Fibroblast of peridontal ligament (primary cell): ENCODE measurements around the gene DNTTIP2.
"Not testable (repeated sequence)": the region's sequence is repeated elsewhere in the genome, so short reads cannot be mapped to it uniquely, and the experiment has no call there.

ENCODE experiments used
- DNase-seq: peaks from one replicate; pipeline ENCODE4 v3.0.0-alpha.2; 2010; ENCODE audit errors: extremely low read depth

DNTTIP2 gene

DNA sequence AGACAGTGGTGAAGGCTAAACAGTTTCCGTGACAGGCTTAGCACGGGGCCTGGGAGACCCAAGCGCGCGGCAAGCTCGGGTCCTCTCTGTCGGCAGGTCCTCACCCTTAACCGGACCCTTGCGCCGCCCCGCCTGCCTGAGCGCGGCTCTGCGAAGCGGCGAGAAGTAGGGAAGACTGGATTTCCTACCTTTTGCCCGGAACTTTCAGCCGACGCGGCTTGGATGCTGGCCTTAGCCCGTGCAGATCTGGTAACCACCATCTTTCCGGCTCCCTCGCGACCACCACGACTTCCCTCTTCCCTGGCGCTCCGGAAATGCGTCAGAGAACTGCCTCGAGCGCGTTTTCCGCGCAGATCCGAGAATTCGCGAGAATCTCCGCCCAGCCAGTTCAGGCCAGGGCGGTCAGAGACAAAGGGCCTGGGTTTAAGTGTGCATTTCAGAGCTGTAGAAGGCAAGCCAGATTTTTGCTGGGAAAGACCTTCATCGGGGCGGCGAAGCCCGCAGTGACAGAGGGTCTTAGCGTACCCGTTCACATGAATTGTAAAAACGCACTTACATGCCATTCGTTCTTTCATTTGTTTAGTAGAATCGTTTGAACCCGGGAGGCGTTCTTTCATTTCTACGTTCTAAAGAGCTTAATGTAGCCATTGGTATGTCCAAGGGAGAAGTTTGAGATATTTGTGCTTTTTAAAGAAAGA is at the start of gene DNTTIP2:
Gene DNTTIP2, minus strand, starts transcription at position 318 of the 698 bp plus-strand sequence. Its CDS starts 58 bp downstream, at position 260.
- DNase-seq: peak; percentile 91

- no peak for DNase-seq
Measured at GRCh38 chr1:93925206-93925605, 46.2 kb upstream of the DNTTIP2 start.

GRCh38 chr1:93919780-93920179 is 40.8 kb upstream of the DNTTIP2 start:
- no peak for DNase-seq

- no peak for DNase-seq
Measured at GRCh38 chr1:93917302-93917701, 38.3 kb upstream of the DNTTIP2 start.

DNA sequence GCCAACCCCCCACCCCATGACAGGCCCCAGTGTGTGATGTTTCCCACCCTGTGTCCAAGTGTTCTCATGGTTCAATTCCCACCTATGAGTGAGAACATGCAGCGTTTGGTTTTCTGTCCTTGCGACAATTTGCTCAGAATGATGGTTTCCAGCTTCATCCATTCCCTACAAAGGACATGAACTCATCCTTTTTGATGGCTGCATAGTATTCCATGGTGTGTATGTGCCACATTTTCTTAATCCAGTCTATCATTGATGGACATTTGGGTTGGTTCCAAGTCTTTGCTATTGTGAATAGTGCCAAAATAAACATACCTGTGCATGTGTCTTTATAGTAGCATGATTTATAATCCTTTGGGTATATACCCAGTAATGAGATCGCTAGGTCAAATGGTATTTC is 31.9 kb upstream of the DNTTIP2 start:
- DNase-seq: not testable (repeated sequence)

DNA sequence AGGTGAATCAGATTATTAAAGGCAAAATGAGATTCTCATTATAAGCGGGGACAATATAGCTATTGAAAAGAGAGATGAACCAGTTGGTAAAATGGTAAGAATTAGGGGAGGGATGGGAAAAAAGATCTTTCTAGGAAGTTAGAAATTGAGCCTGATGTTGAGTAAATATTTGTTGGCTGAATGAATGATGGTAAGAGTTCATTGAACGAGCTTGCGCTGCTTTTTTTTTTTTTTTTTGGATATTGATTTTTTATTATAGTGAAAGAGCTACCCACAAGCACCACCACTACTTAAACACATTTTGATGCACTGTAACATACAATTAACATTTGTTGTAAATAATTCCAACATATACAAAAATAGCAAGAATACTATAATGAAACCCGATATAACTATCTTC is 31.3 kb upstream of the DNTTIP2 start:
- DNase-seq: no peak

DNA sequence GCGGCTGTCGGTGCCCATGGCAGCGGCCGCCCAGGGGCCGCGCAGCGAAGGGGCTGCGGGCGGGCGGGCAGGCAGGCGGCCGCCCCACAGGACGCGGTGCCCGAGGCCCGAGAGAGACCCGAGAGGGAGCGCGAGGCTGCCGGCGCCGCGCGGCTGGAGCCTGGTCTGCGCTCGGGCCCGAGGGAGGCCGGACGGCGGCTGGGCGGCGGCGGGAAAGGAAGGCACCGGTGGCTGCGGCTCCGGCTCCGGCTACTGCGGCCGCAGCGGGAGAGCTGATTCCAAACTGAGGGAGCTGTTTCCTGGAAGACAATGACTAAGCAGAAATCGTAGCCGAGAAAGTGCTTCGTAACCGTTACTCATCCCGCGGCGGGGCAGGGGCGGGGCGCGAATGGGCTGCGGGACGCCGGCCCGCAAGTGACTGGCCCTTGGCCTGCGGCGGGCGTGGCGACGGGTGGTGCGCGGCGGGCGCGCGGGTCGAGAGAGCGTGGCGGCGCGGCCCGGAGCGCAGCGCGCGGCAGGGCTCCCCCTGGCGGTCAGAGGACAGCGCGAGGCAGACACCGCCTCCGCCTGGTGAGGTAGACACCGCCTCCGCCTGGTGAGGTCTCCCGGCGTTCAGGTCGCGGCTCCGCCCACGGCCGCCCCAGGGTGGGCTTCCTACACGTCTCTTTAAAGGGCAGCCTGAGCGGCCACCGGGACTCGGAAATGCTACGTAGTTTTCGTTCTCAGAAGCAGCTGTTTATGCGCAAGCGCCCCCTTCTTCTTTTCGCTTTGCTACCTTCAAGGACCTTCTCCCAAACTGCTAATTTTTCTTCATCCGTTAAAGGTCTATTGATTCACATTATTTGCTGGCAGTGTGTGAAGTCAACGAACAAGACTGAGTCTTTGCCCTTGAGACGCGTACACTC is 30.4 kb upstream of the DNTTIP2 start, which contains the start of gene GCLM:
Gene GCLM, minus strand, starts transcription at position 285 of the 905 bp plus-strand sequence. Its CDS starts 267 bp downstream, at position 18.
- DNase-seq: peak; percentile 93

DNA sequence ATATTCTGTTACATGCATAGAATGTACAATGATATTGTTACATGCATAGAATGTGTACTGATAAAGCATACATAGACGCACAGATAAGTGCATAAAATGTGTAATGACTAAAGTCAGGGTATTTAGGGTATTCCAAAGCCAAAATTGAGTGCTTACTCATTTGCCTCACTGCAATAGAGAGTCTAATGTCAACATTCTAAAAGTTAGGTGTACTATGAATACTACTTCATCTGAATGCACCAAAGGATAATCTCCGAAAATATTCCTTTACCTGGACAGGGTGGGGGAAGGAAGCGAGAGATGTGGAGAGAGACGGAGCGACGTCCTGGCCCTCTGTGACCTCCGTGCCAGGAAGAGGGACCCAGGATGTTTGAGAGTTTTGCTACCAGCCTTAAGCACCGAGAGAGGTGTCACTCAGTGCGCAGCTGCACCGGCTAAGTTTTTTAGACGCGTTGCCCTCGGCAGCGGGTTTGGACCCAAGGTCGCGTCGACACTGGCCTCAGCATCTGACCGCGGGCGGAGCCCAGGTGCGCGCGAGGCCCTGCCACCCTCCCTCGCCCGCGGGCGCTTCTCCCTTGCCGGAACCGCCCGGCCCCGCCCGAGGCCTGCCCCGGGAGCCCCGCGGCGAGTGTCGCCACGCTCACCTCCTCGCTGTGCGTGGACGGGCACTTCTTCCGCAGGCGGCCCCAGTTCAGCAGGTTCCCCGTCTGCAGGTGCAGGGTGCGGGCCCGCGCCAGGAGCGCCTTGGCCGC is 29.6 kb upstream of the DNTTIP2 start:
- DNase-seq: peak; percentile 6

DNA sequence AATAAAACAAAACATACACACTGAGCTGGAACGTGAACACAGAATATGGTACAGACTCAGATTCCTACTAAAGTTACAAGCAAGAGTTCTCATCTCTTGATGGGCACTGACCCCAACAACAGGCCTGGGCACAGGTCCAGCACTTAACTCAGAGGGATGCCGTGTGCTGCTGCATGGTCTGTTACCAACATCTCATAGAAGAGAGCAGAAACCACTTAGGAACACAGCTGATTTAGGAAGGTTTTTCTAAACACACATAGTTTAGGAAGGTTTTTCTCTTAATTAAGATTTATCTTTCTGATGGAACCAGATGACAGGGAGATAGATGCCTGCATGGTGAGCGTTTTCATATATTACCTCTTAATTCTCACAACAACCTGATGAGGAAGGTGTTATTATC is 28.7 kb upstream of the DNTTIP2 start:
- DNase-seq: peak; percentile 72

DNA sequence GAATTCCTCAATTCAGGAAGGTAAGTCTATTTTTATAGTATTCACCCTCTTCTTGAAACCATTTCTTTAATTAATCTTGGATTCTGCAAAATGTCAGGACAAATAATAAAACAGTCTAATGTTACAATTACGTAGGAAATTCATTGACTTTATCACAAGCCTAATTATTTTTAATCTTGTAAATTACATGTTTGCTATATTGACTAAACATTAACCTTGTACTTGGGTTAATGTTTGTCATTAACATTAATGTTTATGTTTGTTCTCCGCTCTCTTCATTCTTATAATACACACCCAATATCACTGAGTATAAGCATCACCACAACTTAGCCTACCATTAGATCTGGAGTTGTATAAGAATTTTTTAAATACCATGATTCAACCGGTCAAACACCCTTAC is 27.5 kb upstream of the DNTTIP2 start:
- no peak for DNase-seq

DNA sequence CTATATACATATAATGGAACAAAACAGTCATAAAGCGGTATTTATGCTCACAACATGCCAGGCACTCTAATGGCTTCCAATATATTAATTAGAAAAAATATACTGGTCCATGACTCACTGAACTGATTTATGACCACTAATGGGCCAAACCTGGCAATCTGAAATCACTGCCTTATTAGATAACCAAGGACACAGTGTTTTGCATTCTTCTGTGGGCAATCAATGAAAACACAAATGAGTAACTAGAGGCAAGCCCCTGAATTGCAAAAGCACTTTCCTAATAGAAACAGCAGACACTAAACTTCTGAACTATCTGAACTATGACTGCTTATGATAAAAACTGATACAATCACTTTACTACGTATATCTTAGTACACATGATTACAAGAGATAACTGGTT is 26.7 kb upstream of the DNTTIP2 start:
- DNase-seq: peak; percentile 48

GRCh38 chr1:93905051-93905450 is 26.0 kb upstream of the DNTTIP2 start:
- peak; percentile 36 for DNase-seq

DNA sequence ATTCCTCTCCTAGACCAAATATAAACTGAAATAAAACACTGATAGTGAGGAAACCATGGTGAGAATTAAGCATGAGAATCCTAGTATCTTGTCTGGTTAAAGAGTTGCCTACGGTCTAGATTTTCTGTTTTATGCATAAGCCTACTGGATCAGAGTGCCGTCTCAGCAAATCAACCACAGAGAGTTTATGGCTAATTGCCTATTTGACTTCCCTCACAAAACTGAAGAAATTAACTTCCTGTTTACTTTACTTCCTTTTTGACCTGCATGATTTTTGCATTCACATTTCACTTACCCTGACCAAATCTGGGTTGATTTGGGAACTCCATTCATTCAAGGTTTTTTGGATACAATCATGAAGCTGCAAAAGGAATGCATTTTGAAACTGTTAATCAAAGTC is 25.2 kb upstream of the DNTTIP2 start:
- peak; percentile 12 for DNase-seq

GRCh38 chr1:93900723-93901504 is 21.9 kb upstream of the DNTTIP2 start:
- DNase-seq: no peak

DNA sequence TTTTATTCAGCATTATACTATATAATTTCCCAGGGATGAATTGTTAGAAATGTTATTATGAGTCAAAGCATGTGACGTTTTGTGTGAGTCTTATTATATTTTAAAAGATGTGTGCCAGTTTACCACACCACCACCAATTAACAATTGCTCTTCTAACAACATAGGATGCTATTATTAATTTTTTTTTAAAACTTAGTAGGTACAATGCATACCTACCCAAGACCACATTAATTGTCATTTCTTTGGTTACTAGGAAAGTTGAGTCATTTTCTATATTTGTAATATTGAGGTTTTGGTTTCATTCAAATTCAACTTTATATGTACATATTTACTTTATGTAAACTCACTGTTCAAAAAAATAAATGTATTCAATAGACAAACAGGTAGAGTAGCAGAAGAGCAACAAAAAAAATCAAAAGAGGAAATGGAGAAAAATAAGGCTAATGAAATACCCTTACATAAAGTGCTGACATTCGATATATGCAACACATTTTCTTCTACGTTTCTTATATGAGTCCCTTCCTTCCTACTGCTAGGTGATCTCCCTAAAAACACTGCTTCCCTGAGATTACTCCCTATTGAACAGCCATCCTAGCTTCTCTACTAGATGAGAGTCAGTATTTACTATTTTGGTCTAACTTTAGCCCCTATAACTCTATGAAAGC is 20.7 kb upstream of the DNTTIP2 start:
- DNase-seq: no peak

DNA sequence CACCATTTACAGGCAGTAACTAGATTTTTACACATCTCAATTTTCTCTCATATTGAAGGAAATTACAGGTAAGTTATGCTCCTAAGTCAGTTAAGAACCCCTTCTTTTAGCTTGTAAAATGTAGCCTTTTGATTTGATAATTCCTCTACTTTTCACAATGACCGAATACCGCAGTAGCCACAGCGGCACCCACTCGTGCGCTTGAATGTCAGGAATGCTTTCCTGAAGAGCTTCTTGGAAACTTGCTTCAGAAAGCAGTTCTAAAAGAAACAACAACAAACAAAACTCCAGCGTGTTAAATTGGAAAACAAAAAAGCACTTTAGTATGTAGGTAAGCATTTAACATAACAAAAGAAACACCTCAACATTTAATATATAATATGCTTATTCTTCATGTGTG is 9.9 kb upstream of the DNTTIP2 start:
- DNase-seq: no peak

- no peak for DNase-seq
Measured at GRCh38 chr1:93882269-93882668, 3.3 kb upstream of the DNTTIP2 start.

DNA sequence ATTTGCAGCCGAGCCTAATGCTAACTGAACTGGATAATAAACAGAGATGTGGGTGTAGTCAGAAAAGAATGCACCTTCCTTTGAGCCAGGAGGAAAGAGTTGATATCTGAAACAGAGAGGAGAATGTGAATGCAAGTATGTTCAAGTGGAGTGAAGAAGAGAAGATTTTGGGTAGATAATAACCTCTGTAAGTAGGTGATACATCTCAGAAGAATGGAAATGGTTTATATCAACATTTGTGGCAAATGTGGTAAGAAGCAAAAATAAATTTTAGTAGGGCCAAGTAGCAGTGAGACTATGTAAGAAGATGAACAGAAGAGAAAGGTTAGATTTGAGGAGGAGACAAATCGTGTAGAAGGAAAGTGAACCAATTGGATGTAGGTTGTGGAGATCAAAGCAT is 1.7 kb upstream of the DNTTIP2 start:
- DNase-seq: peak; percentile 7

GRCh38 chr1:93878501-93878888 is 511 bp downstream of the DNTTIP2 start:
- no peak for DNase-seq

DNA sequence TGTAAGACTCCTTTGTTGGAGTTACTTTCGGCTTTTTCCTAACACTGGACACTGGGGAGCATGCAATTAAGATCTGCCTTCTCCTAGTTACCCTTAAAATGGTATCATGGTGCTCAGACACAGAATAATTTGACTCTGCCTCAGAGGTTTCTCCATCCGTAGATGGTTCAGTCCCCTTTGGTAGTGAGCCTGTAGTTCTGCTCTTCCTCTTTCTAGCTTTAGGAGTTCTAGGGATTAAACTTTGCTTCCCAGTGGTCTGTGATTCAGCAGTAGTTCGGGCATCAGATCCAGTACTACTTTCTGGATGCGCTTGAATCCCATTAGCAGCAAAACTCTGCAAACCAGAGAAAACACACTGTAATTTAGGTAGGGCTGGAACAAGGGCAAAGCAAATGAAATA is 1.5 kb downstream of the DNTTIP2 start:
- no peak for DNase-seq

DNA sequence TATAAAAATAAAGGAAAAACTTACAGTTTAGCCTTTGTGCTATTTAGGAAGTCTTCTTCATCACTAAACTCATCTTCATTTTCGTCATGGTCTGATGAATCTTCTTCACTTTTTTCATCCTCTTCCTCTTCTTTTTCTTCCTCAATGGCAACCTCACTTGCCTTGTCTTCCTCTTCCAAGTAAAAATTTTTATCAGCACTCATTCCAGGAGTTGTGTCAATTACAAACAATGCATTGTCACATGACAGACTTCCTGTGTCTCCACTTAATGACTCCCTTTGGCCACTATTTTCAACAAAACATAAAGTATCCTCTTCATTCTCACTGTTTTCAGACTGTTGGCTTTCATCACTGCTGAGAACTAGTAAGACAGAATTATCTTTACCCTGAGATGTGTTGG is 2.8 kb downstream of the DNTTIP2 start:
- DNase-seq: no peak
